ENCODE data around the gene UPK1A. TPM values are rescaled to one million over a fixed set of nuclear protein-coding genes. Genes with fewer than 3 reads are reported as not detected.
A peak's percentile ranks its signal among the peaks of the same experiment; 100 is the strongest.

UPK1A gene
- total and polyA plus RNA-seq, 4 donors, result 0.03 TPM; not detected in 3

GRCh38 chr19:35703343-35703742 lies 37.0 kb downstream of the UPK1A start:
- DNase-seq (no peak), ATAC-seq (ENCODE audit: insufficient read depth, low FRiP score) (no peak)
- H3K27ac ChIP-seq (ENCODE audit: low read depth in 1 of 2, low read length in 1 of 2), result no peak overlapping the region
- TF ChIP-seq, protein P1, sequence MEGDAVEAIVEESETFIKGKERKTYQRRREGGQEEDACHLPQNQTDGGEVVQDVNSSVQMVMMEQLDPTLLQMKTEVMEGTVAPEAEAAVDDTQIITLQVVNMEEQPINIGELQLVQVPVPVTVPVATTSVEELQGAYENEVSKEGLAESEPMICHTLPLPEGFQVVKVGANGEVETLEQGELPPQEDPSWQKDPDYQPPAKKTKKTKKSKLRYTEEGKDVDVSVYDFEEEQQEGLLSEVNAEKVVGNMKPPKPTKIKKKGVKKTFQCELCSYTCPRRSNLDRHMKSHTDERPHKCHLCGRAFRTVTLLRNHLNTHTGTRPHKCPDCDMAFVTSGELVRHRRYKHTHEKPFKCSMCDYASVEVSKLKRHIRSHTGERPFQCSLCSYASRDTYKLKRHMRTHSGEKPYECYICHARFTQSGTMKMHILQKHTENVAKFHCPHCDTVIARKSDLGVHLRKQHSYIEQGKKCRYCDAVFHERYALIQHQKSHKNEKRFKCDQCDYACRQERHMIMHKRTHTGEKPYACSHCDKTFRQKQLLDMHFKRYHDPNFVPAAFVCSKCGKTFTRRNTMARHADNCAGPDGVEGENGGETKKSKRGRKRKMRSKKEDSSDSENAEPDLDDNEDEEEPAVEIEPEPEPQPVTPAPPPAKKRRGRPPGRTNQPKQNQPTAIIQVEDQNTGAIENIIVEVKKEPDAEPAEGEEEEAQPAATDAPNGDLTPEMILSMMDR (IDR thresholded peaks at IDR 0.05; ENCODE audit: control extremely low read depth, extremely low read depth), result no peak
- no peaks in the 10 kb centered on the region for H3K9me3 ChIP-seq (ENCODE audit: control insufficient read depth in 4 of 4, insufficient read depth in 3 of 4, low read length in 3 of 4)
- peaks cover 0 to 4% (median 0%) of the 10 kb centered on the region in 5 donors for H3K4me1 ChIP-seq (ENCODE audit: control insufficient read depth in 5 of 5, insufficient read depth in 5 of 5, low read length in 5 of 5)
- no peak overlapping the region for H3K4me3 ChIP-seq
- no peaks in the 10 kb centered on the region for H3K36me3 ChIP-seq (ENCODE audit: control insufficient read depth in 4 of 4, insufficient read depth in 4 of 4, low read length in 4 of 4)
- H3K9ac ChIP-seq (ENCODE audit: insufficient read depth in 1 of 2, low read length in 2 of 2), result no peak overlapping the region
- H3K27me3 ChIP-seq (ENCODE audit: control insufficient read depth in 3 of 3, insufficient read depth in 3 of 3, low read length in 2 of 3), result no peaks in the 10 kb centered on the region
- WGBS, 2 donors, result 44 to 54% methylated on average over 9 of the region's 9 CpGs

- ATAC-seq (ENCODE audit: insufficient read depth, low FRiP score) (no peak), DNase-seq (peak; percentile 56 to 58 (median 56))
- TF ChIP-seq, protein P1 (IDR thresholded peaks at IDR 0.05; ENCODE audit: control extremely low read depth, extremely low read depth), result no peak
- WGBS, 2 donors, result 31 to 39% methylated on average over 24 of the region's 24 CpGs
- no peak within 1 kb of the TSS for H3K4me3 ChIP-seq
- peaks cover 0 to 4% (median 0%) of the 10 kb centered on the region in 5 donors for H3K4me1 ChIP-seq (ENCODE audit: control insufficient read depth in 5 of 5, insufficient read depth in 5 of 5, low read length in 5 of 5)
- H3K27ac ChIP-seq (ENCODE audit: low read depth in 1 of 2, low read length in 1 of 2), result no peak within 1 kb of the TSS
- no peaks in the 10 kb centered on the region for H3K36me3 ChIP-seq (ENCODE audit: control insufficient read depth in 4 of 4, insufficient read depth in 4 of 4, low read length in 4 of 4)
- no peaks in the 10 kb centered on the region for H3K9me3 ChIP-seq (ENCODE audit: control insufficient read depth in 4 of 4, insufficient read depth in 3 of 4, low read length in 3 of 4)
- H3K9ac ChIP-seq (ENCODE audit: insufficient read depth in 1 of 2, low read length in 2 of 2), result no peak within 1 kb of the TSS
- H3K27me3 ChIP-seq (ENCODE audit: control insufficient read depth in 3 of 3, insufficient read depth in 3 of 3, low read length in 2 of 3), result no peaks in the 10 kb centered on the region
Observed at GRCh38 chr19:35704218-35704617, 37.9 kb downstream of the UPK1A start, which contains the start of gene ZBTB32. TSS of gene ZBTB32 (plus strand) at chr19:35704558. CDS start at chr19:35714627, 10,069 bp downstream.

DNA sequence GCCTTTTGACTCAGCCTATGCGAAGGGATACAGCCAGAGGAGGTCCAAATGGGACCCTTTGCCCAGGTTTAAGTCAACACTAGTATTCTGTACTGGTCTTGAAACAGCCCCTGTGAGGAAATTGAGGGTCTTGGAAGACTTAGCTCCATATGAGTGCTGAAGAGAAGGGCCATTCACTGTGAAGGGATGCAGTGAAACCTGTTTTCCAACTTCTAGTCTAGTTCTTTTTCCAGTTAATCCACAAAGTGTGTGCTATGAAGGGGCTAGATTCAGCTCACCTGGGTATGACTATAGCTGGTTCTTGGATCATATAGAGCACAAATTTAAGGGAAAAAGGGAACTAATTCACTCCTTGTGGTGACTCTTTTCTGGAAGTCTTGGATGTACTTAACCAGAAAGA lies 42.1 kb downstream of the UPK1A start:
- Histone ChIP-seq H3K4me1 (ENCODE audit: control insufficient read depth in 5 of 5, insufficient read depth in 5 of 5, low read length in 5 of 5) (peaks cover 0 to 4% (median 0%) of the 10 kb centered on the region in 5 donors), H3K36me3 (ENCODE audit: control insufficient read depth in 4 of 4, insufficient read depth in 4 of 4, low read length in 4 of 4) (no peaks in the 10 kb centered on the region), H3K4me3 (no peak overlapping the region), H3K27me3 (ENCODE audit: control insufficient read depth in 3 of 3, insufficient read depth in 3 of 3, low read length in 2 of 3) (no peaks in the 10 kb centered on the region), H3K9ac (ENCODE audit: insufficient read depth in 1 of 2, low read length in 2 of 2) (no peak overlapping the region), H3K27ac (ENCODE audit: low read depth in 1 of 2, low read length in 1 of 2) (no peak overlapping the region), H3K9me3 (ENCODE audit: control insufficient read depth in 4 of 4, insufficient read depth in 3 of 4, low read length in 3 of 4) (no peaks in the 10 kb centered on the region)
- TF ChIP-seq, protein P1 (IDR thresholded peaks at IDR 0.05; ENCODE audit: control extremely low read depth, extremely low read depth), result no peak
- 73 to 87% methylated on average over 1 of the region's 1 CpG for WGBS, 2 donors
- no peak for ATAC-seq (ENCODE audit: insufficient read depth, low FRiP score)
- peak in 2 of 3 donors; percentile 48 to 71 for DNase-seq

Measured in lung (tissue), 12 donors.